A549 treated with Mapracorat at 1 μM for 4 hours (cell line): ENCODE data around the gene DNASE1L1. TPM values are rescaled to one million over a fixed set of nuclear protein-coding genes. Genes with fewer than 3 reads are reported as not detected.

ENCODE experiments used
- total RNA-seq: library from RNA; stranded (reverse); fragments of 200-300 nt; extraction: Qiagen RNA extraction; gene quantifications from 5 replicates; pipeline ENCODE4 v1.2.3, GENCODE V29; 2022

Gene DNASE1L1, protein sequence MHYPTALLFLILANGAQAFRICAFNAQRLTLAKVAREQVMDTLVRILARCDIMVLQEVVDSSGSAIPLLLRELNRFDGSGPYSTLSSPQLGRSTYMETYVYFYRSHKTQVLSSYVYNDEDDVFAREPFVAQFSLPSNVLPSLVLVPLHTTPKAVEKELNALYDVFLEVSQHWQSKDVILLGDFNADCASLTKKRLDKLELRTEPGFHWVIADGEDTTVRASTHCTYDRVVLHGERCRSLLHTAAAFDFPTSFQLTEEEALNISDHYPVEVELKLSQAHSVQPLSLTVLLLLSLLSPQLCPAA
- 26.3 to 35.0 TPM (median 30.5 TPM) in 5 replicates for total RNA-seq

DNA sequence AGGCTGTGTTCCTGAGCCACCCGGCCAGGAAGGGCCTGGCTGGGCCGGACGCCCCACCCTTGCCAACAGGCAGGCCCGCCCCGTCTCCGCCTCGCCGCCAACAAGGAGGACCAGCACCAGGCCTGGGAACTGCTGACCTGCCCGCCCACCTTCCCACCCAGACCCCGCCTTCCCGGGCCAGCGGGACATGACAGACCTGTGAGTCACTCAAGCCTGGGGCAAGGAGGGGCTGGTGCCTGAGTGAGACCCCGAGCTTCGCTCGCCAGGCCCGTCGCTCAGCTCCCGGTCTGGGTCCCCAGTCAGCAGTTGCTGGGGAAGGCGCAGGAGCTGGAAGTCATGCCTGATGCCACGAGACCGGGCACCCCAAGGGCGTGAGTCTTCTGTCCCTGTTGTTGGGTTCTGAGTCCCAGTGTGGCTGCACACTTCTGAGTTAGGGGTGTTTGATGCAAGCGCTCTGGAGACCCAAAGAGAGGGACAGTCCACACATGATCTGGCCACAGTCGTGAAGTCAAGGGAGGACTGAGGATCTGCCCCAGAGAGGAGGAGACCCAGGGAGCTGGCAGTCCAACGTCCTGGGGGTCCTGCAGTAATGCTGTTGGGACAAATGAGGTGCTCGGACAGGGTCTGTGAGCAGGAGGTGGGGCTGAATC is at the start of gene DNASE1L1:
Gene DNASE1L1 (minus strand): TSS at position 33 of the 650 bp plus-strand sequence. CDS start 3,686 bp downstream, outside the sequence.

DNA sequence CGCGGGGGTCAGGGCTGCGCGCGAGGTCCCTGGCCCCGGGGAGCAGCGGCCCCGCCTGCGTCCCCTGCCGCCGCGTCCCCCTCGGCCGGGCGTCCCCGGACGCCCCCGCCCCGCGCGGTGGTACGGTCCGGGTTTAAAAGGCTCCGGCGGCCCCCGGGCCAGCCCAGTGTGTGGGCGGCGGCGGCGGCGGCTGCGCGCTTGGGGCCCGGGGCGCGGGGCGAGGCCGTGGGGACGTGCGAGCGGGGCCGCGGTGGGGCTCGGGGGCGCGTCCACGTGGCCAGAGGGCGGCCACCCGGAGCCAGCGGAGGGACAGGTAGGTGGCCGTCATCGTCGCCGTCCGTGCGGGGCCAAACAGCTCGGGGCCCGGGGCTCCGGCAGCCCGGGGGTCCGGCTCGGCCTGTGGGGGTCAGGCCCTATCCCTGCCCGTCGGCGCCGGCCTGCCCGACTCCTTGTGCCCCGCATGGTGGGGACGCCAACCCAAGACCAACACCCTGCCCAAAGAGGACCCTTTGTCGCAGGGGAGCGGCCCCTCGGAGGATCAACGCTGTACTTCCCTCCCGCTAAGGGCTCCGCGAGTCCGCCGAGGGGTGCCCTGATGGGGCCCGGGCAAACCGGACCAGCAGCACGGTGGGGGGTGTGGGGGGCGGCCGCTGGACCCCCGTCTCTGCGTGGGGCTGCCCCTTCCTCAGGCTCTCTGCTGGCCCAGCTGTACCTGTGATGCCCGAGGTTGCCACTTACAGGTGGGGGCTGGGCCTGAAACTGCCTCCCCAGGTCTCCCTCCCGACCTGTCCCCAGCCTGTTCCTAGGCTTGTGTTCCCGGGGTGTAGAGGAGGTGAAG is 49.3 kb upstream of the DNASE1L1 start, which contains the start of gene PLXNA3:
Gene PLXNA3 (plus strand): TSS at position 166 of the 838 bp plus-strand sequence. CDS start 1,903 bp downstream, outside the sequence.

DNA sequence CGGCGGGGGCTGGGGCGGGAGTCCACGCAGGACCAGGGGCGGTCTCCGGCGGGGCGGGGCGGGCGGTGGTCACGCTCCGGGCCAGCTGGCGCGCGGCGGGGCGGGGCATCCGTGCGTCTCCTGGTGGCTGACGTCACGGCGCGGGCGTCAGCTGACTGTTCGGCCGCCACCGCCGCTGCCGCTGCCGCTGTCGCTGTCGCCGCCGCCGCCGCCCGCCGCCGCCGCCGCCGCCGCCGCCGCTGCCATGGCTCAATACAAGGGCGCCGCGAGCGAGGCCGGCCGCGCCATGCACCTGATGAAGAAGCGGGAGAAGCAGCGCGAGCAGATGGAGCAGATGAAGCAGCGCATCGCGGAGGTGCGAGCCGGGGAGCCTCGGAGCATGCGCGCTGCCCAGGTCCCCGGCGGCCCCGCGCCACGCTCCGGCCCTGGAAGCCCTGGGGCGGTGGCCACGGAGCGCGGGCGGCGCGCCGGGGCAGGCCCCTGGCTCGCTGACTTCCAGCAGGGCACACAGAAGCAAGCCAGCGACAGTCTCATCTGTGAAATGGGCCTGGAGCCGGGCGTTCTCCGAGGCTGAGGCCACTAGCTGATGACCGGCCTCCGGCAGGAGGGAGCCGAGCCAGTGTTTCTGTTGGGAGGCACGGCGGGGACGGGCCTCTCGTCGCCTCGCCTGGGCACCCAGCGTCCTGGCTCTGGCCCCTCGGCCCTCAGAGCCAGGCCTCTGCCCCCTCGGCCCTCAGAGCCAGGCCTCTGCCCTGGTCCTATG is 35.1 kb upstream of the DNASE1L1 start, which contains the start of gene FAM50A:
Gene FAM50A (plus strand): TSS at position 150 of the 763 bp plus-strand sequence. CDS start 95 bp downstream, at position 245.

DNA sequence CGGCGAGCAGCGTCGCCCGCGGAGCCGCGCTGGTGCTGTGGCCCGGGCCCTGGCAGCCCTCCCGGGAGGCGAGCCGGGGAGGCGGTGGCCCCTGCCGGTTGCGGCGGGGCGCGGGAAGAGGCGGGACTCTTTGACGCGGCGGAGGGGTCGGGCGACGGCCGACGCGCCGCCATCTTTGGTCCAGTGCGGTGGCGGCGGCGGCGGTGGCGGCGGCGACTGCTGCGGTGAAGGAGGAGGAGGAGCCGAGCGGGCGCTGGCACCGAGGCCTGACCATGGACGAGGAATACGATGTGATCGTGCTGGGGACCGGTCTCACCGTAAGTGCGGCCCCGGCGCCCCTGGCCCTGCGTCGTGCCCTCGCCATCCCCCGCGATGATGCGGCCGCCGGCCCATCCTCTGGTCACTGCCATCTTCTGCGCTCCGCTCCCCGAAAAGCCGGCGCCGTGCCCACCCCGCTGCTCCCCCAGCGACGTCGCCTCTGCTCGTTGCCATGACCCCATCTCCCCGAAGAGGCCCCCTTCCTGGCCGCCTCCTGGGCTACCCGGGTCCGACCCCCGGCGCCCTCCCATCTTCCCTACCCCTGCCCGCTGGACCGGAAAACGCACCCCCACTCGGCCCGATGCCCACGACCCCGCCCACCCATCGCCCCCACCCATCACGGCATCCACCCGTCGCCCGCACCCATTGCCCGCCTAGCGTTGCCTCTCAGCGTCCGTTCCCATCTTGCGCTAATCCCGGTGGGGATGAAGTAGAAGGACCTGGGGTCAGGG is 28.1 kb upstream of the DNASE1L1 start, which contains the start of gene GDI1:
Gene GDI1 (plus strand): TSS at position 172 of the 770 bp plus-strand sequence. CDS start 101 bp downstream, at position 273.

DNA sequence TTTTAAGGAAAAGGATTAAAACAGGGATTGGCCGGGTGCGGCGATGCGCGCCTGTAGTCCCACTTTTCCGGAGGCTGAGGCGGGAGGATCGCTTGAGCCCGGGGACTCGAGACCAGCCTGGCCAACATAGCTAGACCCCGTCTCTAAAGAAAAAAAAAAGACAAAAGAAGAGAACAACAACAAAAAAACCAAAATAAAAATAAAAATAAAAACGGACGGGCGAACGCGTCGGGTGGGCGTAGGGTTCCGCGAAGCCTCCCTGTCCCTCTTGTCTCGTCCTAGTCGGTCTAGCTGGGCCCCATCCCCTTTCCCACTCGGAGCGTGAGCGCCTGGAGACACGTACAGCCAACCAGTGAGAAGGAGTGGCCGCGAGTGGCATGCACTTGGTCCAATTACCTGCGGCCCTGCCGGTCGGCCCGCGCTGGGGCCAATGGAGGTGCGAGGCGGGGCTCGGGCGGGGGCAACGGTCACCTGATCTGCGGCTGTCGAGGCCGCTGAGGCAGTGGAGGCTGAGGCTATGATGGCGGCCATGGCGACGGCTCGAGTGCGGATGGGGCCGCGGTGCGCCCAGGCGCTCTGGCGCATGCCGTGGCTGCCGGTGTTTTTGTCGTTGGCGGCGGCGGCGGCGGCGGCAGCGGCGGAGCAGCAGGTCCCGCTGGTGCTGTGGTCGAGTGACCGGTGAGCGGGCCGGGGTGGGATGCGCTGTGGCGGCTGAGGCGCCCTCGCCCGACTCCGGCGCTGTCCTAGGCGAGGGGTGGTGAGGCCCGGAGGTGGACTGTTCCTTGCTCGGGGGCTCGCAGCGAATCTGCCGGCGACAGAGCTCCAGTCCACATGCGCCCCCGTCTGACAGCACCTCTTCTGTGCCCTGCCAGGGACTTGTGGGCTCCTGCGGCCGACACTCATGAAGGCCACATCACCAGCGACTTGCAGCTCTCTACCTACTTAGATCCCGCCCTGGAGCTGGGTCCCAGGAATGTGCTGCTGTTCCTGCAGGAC is 19.4 kb upstream of the DNASE1L1 start, which contains the start of gene ATP6AP1:
Gene ATP6AP1 (plus strand): TSS at position 502 of the 996 bp plus-strand sequence. CDS start 16 bp downstream, at position 518.

DNA sequence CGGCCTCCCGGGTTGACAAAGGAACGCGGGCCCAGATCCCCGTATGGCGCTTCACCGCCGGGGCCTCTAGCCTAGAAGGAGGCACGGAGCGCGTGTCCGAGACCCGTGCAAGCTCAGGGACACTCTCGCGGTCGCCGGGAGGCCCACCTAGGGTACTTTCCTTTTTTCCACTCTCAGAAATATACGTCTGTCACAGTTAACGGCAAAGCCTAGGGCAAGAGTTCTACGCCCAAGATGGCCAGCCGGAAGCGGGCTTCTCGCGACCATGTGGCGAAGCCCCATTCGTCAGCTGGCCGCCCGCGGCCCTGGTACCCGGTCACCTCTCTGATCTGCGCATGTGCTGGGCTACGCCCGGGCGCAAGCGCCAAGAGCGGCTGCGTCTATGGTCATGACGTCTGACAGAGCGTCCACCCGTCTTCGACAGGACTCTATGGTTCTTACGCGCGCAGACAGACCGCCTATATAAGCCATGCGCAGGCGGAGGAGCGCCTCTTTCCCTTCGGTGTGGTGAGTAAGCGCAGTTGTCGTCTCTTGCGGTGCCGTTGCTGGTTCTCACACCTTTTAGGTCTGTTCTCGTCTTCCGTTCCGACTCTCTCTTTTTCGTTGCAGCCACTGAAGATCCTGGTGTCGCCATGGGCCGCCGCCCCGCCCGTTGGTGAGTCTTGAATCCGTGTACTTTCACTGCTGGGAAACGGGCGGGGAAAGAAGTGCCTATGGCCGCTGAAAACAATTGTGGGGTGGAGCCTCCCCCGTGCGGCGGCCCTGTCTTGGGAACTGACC is 11.0 kb downstream of the DNASE1L1 start, which contains the start of gene RPL10:
Gene RPL10 (plus strand): TSS at position 490 of the 780 bp plus-strand sequence. CDS start 143 bp downstream, at position 633.

DNA sequence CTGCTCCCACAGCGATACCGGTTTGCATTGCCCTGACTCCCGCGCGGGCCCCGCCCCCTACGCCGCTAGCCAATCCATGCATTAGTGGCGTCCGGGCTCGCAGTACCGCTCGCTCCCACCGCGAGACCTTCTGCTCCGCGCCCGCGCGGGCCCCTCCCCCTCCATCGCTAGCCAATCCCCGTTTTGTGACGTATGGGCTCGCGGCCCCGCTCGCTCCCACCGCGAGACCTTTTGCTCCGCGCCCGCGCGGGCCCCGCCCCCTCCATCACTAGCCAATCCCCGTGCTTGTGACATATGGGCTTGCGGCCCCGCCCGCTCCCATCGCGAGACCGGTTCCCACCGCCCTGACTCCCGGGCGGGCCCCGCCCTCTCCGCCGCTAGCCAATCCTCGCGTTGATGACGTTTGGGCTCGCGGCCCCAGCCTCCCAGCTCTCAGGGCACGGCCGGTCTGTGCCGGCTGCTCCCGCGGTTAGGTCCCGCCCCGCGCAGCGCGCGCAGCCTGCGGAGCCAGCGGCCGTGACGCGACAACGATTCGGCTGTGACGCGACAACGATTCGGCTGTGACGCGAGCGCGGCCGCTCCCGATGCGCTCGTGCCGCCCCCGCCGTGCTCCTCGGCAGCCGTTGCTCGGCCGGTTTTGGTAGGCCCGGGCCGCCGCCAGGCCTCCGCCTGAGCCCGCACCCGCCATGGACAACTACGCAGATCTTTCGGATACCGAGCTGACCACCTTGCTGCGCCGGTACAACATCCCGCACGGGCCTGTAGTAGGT is 30.1 kb downstream of the DNASE1L1 start, which contains the start of gene EMD:
Gene EMD (plus strand): TSS at position 497 of the 770 bp plus-strand sequence. CDS start 190 bp downstream, at position 687.

DNA sequence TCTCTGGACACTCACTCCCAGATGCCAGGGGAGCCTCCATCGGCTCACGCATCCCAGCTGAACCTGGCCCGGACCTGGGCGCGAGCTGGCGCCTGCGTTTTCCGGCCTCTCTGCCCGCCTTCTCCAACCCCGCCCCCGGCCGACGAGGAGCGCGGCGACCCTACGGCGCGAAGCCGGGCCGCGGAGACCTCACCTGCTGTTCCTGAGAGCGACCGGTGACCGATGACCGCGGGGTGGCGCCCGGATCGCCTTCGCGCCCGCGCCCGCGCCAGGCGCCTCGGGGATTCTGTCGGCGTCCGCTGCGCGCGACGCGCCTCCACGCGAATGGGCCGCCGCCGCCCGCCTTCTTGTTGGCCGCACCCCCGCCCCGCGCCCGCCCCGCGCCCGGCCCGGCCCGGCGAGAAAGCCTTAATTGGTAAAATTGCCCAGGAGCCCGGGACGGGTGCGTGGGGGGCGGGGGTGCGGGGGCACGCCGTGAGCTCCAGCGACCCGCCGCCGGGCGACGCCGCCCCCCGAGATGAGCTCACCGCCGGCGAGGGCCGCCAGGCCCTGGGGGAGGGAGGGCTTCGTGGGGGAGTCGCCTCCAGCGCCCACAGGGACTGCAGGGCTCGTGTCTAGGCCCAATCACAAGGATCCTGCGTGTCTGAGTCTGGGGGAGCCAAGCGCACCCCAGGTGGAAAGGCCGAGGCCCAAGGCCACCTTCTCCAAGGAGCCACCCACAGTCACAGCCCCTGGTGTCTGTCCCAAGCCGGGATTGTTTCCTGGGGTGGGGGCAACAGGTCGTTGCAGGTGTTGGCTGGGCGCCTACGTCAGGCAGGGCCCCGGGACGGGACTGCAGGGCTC is 34.5 kb downstream of the DNASE1L1 start, which contains the start of gene FLNA:
Gene FLNA (minus strand): TSS at position 322 of the 843 bp plus-strand sequence. CDS start 3,389 bp downstream, outside the sequence.

Other genes with a start within 250 kb of the DNASE1L1 start
- not detected in 5 replicates for gene OPN1MW, start 226.7 kb downstream of the DNASE1L1 start, total RNA-seq
- gene OPN1MW2, start 189.5 kb downstream of the DNASE1L1 start, total RNA-seq, result not detected in 5 replicates
- not detected in 5 replicates for gene OPN1MW3, start 151.7 kb downstream of the DNASE1L1 start, total RNA-seq
- gene TEX28, start 114.1 kb downstream of the DNASE1L1 start, total RNA-seq, result not detected in 5 replicates
- gene TKTL1, start 113.5 kb downstream of the DNASE1L1 start, total RNA-seq, result 0.10 to 0.34 TPM in 2 of 5 replicates, not detected in the others
- gene FLNA, start 34.6 kb downstream of the DNASE1L1 start, total RNA-seq, result 1,424 to 1,705 TPM (median 1,562 TPM) in 5 replicates
- 137 to 168 TPM (median 157 TPM) in 5 replicates for gene EMD, start 30.0 kb downstream of the DNASE1L1 start, total RNA-seq
- gene RPL10, start 10.9 kb downstream of the DNASE1L1 start, total RNA-seq, result 5,331 to 5,684 TPM (median 5,492 TPM) in 5 replicates
- gene TAFAZZIN, start 2.3 kb upstream of the DNASE1L1 start, total RNA-seq, result 30.7 to 42.5 TPM (median 41.1 TPM) in 5 replicates
- gene ATP6AP1, start 19.4 kb upstream of the DNASE1L1 start, total RNA-seq, result 80.3 to 111 TPM (median 104 TPM) in 5 replicates
- 96.6 to 108 TPM (median 102 TPM) in 5 replicates for gene GDI1, start 27.9 kb upstream of the DNASE1L1 start, total RNA-seq
- 96.4 to 128 TPM (median 111 TPM) in 5 replicates for gene FAM50A, start 34.9 kb upstream of the DNASE1L1 start, total RNA-seq
- gene PLXNA3, start 49.0 kb upstream of the DNASE1L1 start, total RNA-seq, result 9.4 to 21.7 TPM (median 13.8 TPM) in 5 replicates
- 46.6 to 72.5 TPM (median 69.3 TPM) in 5 replicates for gene LAGE3, start 70.0 kb upstream of the DNASE1L1 start, total RNA-seq
- gene UBL4A, start 77.4 kb upstream of the DNASE1L1 start, total RNA-seq, result 60.6 to 74.3 TPM (median 69.8 TPM) in 5 replicates
- gene SLC10A3, start 81.4 kb upstream of the DNASE1L1 start, total RNA-seq, result 29.9 to 42.7 TPM (median 41.5 TPM) in 5 replicates
- gene FAM3A, start 107.0 kb upstream of the DNASE1L1 start, total RNA-seq, result 30.7 to 48.5 TPM (median 45.5 TPM) in 5 replicates
- gene G6PD, start 137.6 kb upstream of the DNASE1L1 start, total RNA-seq, result 1,294 to 1,535 TPM (median 1,398 TPM) in 5 replicates
- 34.5 to 47.0 TPM (median 43.8 TPM) in 5 replicates for gene IKBKG, start 138.4 kb upstream of the DNASE1L1 start, total RNA-seq
- not detected in 5 replicates for gene CTAG1A, start 175.9 kb upstream of the DNASE1L1 start, total RNA-seq
- gene CTAG1B, start 210.0 kb upstream of the DNASE1L1 start, total RNA-seq, result not detected in 5 replicates
- not detected in 5 replicates for gene CTAG2, start 244.3 kb upstream of the DNASE1L1 start, total RNA-seq